ENCODE results near the gene WFIKKN1.

The WFIKKN1 gene

DNA sequence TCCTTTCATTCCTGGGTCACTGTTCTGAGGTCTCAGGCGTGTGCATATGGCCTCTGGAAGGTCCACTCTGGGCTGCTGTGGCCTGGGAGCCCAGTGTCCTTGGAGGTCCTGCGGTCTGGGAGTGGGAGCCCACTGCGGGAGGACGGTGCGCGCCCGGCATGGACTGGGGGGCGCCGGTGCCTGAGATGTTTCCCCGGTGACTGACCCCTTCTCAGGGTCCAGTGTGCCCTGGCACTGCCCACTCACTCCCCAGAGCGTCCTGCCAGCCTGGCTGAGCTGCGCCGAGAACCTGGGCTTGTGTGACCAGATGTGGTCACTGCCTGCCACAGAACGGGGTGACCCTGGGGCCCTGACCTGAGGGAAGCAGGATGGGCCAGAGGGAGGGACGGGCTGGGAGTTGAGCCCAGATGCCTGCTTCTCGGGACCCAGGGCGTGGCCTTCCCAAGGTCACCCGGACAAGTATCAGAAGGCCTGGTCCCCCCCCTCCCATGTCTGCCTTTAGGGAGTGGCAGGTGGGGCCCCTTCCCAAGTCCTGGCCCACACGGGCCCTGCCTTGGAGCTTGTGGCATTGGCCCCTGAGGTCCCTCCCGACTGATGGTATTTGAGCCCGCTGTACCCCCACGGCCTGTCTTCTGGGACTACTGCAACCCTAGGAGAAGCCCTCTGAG is 43.6 kb downstream of the WFIKKN1 start:
- no peak for DNase-seq (ENCODE audit: low read depth)

DNA sequence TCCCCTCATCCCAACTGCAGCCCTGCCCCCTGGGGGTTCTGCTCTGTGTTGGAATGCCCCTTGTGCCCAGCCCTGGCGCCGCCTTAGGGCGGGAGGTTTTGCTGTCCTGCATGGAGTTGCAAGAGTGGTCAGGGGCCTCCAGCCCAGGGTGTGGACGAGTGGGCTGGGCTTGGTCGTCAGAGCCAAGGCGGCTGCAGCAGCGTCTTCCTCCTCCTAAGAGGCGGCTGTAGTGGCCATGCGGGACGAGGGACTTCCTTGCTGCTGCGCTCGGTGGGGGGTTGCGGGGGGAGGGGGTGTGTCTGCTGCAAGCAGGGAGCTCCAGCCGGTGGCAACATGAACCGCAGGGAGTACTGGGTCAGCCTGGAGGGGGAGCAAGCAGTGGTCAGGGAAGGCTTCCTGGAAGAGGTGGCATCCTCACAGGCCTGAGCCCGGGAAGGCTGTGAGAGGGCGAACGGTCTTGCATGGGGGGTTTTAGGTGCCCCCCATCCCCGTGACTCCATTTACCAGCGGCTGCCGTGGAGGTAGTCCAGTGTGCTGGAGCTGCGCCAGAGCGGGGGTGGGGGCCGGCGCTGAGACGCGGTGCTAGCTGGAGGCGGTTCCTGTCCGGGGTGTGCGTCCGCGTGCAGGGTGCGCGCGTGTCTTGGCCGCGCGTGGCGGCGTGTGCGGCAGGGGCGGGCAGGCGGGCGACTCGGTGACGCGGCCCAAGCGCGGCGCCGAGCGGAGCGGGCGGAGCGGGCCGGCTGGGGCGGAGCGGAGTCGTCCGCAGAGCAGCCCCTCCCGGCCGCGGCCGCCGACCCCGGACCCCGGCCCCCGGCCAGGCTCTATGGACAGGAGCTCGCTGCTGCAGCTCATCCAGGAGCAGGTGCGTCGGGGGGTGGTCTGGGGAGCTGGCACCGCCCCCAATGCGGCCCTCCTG is 44.4 kb downstream of the WFIKKN1 start, which contains the start of gene RHBDL1:
Gene RHBDL1, plus strand, starts transcription at position 704 of the 916 bp plus-strand sequence. Its CDS starts 120 bp downstream, at position 824.
- no peak for DNase-seq (ENCODE audit: low read depth)

DNA sequence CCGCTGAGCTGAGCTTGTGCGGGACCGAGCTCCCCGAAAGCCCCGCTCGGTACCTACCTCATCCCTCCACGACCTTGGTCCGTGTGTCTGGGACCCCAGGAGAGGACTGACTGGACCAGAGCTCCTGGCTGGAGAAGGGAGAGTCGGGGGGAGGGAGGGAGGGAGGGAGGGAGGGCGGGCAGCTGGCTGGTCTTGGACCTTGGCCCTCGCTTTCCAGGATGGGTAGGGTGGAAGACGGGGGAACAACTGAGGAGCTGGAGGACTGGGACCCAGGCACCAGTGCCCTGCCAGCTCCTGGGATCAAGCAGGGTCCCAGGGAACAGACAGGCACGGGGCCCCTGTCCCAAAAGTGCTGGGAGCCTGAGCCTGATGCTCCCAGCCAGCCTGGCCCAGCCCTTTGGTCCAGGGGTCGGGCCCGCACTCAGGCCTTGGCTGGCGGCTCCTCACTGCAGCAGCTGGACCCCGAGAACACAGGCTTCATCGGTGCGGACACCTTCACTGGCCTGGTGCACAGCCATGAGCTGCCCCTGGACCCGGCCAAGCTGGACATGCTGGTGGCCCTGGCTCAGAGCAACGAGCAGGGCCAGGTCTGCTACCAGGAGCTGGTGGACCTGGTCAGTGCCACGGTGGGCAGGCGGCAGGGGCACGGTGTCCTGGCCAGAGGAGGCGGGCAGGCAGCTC is 45.2 kb downstream of the WFIKKN1 start:
- DNase-seq (ENCODE audit: low read depth), result no peak

DNA sequence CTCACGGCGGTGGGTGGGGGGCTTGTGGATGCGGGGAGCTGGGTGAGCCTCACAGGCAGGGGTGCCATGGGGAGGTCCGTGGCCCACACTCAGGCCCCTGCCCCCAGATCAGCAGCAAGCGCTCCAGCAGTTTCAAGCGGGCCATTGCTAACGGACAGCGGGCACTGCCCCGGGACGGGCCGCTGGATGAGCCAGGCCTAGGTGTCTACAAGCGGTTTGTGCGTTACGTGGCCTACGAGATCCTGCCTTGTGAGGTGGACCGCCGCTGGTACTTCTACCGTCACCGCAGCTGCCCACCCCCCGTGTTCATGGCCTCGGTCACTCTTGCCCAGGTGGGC is 45.7 kb downstream of the WFIKKN1 start:
- DNase-seq (ENCODE audit: low read depth), result no peak

DNA sequence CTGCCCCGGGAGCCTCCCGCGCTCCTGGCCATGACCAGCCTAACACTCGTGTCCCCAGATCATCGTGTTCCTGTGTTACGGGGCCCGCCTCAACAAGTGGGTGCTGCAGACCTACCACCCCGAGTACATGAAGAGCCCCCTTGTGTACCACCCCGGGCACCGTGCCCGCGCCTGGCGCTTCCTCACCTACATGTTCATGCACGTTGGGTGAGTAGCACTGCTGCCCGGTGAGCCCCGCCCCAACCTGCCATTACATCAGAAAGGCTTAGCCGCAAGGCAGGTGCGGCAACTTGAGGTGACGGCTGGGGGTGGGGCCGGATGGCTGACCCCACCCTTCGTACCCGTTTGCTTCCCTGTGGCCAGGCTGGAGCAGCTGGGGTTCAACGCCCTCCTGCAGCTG is 46.1 kb downstream of the WFIKKN1 start:
- DNase-seq (ENCODE audit: low read depth), result no peak

DNA sequence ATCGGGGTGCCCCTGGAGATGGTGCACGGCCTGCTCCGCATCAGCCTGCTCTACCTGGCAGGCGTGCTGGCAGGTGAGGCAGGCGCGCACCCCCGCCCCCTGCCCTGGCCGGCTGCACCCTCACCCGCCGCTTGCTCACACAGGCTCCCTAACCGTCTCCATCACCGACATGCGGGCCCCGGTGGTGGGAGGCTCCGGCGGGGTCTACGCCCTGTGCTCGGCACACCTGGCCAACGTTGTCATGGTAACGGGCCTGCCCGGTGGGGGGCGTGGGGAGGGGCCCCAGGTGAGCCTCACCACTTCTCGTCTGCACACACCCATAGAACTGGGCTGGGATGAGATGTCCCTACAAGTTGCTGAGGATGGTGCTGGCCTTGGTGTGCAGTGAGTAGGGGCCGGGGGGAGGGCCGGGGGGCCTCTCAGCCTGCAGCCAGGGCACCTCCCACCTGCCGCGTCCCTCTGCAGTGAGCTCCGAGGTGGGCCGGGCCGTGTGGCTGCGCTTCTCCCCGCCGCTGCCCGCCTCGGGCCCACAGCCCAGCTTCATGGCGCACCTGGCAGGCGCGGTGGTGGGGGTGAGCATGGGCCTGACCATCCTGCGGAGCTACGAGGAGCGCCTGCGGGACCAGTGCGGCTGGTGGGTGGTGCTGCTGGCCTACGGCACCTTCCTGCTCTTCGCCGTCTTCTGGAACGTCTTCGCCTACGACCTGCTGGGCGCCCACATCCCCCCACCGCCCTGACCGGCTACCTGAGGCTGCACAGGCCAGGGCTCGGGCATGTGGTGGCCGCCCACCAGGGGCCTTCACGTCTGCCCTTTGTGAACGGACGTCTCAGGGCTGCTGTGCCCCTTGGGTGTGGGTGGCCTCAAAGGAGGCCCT is 46.8 kb downstream of the WFIKKN1 start:
- no peak for DNase-seq (ENCODE audit: low read depth)

DNA sequence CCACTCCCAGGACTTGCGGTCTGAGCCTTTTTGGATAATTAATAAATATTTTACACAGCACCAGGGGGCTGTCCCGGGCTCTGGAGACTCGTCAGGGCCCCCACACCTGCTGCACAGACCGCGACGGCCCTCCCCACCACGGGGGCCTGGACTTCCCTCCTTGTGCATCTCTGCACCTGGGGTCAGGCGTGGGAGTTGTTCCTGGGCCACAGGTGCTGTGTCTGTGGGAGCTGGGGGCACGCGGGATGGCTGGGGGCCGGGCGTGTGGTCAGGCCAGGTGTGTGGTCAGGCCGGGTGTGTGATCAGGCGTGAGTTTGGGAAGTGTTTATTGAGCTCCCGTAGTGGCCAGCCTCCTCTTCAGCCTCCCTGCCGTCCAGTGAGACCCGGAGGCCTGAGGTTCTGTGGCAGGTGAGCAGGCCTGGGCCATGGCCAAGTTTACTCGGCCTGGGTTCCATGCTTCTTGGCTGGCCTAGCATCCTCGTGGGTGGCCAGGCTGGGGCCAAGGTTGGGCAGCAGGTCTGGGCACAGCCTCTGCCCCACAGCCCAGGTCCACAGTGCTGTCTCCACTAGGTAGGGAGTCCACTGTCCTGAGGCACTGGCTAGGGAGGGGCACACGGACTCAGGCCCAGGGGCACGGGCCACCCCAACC is 47.5 kb downstream of the WFIKKN1 start:
- DNase-seq (ENCODE audit: low read depth), result no peak

DNA sequence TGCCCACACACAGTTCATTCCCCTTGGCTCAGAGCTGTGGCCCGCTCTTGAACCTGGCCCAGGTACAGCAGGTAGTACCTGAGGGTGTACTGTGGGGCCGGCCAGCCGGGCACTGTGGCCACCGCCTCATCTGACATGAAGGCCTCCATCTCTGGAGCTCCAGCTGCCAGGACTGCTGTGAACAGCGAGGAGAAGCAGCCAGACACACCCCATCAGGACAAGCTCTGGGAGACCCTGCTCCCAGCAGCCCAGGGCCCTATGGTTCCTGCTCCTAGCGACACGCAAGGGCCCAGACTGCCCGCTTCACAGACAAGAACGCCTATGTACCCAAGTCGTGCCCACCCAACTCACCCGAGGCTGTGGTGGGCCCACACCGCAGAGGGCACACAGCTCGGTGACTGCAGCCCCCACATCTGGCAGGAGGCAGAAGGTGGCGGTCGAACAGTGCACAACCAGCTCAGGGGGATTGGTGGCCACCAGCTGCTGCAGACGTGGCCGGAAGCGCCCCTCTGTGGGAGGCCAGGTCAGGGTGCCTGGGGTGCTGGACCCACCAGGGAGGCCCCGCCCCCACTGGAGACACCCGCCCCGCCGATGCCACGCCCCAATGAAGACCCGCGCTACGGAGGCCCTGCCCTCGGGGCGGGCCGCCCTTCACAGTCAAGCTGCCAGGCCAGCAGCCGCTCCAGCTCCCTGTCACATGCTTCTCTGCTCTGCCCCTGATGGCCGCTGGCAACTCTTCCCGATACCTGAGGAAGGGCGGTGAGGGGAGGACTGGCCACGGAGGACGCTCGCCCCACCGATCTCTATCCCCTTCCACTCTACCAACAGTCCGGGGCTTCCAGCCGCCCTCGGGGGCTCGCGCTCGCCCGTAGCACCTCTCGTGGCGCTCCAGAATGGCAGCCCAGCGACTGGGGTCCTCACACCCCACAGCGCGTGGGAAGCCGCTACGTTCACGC is 48.4 kb downstream of the WFIKKN1 start:
- no peak for DNase-seq (ENCODE audit: low read depth)

DNA sequence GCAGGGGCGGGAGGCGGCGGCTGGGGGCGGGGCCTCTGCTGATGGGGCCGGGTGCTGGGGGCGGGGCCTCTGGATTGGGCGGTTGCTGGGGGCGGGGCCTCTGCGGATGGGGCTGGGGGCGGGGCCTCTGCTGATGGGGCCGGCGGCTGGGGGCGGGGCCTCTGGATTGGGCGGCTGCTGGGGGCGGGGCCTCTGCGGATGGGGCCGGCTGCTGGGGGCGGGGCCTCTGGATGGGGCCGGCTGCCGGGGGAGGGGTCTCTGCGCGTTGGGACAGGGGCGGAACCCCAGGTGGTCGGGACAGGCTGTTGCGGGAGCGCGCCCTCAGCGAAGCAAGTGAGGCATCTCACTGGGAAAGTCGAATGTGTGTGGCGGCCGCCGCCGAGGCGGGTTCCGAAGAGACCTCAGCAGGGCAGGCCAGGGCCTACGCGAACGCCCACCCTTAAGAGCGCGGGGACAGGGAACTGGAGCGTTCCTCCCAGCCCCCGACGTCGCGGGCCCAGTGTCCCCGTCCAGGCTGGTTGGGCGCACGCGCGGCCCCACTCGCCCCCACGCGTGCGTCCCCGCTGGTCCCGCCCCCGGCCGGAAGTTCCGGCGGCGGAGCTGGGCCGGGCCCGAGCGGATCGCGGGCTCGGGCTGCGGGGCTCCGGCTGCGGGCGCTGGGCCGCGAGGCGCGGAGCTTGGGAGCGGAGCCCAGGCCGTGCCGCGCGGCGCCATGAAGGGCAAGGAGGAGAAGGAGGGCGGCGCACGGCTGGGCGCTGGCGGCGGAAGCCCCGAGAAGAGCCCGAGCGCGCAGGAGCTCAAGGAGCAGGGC is 49.2 kb downstream of the WFIKKN1 start, which contains the start of gene STUB1:
Gene STUB1, plus strand, starts transcription at position 597 of the 811 bp plus-strand sequence. Its CDS starts 116 bp downstream, at position 713.
- peak; percentile 80 for DNase-seq (ENCODE audit: low read depth)

DNA sequence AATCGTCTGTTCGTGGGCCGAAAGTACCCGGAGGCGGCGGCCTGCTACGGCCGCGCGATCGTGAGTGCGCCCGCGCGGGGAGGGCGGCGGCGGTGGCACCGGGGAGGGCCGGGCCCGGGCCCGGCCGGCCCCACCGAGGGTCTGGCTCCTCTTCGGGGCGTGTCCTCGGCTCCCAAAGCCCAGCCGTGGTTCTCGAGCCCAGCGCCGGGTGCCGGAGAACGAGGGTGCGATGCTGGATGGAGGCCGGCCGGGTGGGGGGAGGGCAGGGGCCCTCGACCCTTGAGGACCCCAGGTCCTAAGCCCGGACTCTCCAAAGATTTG is 49.8 kb downstream of the WFIKKN1 start:
- no peak for DNase-seq (ENCODE audit: low read depth)

DNA sequence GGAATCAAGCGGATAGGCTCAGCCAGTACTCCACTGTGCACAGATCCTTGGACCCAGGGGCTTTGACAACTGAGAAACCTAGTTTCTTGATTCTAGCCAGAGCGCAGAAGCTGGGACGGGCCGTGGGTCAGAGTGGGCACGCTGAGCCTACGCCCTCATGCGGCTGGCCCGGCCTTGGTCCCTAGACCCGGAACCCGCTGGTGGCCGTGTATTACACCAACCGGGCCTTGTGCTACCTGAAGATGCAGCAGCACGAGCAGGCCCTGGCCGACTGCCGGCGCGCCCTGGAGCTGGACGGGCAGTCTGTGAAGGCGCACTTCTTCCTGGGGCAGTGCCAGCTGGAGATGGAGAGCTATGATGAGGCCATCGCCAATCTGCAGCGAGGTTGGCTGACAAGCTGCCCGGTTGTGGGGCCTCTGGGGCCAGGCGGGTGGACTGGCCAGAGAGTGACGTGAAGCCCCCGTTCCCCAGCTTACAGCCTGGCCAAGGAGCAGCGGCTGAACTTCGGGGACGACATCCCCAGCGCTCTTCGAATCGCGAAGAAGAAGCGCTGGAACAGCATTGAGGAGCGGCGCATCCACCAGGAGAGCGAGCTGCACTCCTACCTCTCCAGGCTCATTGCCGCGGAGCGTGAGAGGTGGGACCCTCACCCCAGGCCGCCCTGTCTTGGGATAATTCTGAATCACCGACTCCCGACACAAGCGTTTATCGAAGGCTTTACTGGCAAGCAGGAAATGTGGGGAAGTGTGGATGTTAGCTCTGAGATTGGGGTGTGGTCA is 50.4 kb downstream of the WFIKKN1 start:
- DNase-seq (ENCODE audit: low read depth), result no peak

DNA sequence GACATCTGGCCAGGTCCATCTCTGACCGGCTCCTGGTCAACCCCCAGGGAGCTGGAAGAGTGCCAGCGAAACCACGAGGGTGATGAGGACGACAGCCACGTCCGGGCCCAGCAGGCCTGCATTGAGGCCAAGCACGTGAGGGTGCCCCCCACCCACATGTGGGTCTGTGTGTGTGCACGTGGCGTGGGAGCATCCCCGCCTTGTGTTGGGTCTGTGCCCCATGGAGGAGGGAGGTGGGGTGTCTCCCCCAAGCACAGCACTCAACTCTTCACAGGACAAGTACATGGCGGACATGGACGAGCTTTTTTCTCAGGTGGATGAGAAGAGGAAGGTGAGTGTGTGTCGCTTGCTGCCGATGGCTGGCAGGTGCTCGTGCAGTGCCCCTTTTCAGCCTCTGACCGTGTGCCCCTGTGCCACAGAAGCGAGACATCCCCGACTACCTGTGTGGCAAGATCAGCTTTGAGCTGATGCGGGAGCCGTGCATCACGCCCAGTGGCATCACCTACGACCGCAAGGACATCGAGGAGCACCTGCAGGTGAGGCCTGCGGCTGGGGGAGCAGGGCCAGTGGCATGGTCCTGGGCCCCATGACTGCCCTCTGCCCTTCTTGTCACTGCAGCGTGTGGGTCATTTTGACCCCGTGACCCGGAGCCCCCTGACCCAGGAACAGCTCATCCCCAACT is 51.1 kb downstream of the WFIKKN1 start:
- DNase-seq (ENCODE audit: low read depth), result no peak

DNA sequence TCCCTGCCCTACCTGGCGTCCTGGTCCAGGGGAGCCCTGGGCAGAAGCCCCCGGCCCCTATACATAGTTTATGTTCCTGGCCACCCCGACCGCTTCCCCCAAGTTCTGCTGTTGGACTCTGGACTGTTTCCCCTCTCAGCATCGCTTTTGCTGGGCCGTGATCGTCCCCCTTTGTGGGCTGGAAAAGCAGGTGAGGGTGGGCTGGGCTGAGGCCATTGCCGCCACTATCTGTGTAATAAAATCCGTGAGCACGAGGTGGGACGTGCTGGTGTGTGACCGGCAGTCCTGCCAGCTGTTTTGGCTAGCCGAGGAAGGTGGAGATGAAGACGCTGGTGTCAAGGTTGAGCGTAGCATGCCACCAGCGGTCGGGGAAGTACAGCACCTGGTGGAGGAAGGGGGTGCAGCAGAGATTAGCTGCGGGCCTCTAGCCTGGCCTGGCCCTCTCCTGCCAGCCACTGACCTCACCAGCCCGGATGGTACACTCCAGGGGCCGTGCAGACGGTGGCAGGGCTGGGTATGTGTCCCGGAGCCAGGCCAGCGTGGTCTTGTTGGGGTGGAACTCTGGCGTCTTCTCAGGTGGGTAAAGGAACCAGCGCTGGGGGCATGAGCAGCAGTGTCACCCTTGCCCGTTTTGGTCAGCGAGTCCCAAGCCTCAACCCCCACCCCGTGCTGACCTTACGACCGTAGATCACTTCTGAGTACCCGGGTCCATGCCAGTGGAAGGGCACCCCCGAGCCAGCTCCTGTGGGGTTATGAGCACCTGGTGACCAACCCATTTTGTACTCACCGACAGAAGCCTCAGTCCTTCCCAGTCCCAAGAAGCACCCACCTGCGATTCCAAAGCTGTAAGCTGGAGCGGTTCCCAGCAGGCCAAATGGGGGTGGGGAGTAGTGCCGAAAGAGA is 52.0 kb downstream of the WFIKKN1 start:
- DNase-seq (ENCODE audit: low read depth), result no peak

DNA sequence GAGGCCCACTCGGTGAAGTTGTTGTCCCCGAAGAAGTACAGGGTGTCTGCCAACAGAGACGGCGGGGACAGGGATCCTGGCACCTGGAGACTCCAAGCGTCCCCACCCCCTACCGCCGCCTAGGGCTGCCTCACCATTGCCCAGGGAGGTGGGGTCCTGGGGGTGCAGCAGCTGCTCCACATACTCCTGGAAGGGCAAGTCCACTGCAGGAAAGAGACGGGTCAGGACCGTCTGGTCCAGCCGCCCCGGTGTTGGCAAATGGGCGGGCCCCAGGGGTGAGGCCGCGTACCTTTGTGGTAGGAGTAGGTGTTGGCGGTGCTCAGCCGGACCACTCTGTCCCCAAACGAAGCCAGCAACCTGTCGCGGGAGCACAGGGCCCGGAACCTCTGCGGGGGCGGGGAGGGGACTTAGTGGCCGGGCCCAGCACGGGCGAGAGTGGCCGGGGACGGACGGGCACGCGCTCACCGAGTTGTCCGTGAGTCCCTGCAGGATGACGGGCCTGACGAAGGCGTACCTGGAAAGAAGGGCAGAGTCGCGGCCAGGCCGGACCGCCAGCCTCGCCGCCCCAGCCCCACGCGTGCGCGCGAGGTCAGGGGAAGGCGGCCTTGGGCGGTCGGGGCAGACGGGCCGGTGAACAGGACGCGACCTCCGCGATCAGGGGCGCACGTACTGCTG is 52.7 kb downstream of the WFIKKN1 start:
- no peak for DNase-seq (ENCODE audit: low read depth)
